ENCODE data around the gene PDZD7.

DNA sequence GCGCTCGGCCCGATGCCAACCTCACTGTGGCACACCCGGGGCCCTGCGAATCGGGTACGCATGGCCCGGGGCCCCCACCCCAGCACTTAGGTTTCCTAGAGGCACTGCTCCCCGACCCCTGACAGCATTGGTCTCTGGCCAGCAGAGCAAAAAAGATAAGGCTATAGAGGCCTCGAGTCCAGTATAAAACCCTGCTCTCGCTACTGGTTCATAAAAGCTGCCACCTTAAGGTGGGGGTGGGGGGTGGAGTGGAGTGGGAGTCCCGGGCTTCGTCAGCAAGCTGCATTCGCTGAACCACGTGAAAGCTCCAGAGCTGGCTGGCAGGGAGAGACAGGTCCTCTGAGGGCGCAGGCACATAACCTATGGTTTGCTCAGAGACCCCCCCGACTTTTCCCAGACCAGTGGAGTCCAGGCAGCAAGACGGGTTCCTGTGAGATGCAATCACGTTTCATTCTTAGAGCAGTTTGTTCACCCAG lies 32.2 kb upstream of the PDZD7 start:
- TF ChIP-seq SP2 (IDR thresholded peaks at IDR 0.05; ENCODE audit: low read length) (no peak), EGR1 (IDR thresholded peaks at IDR 0.05; ENCODE audit: borderline replicate concordance, low read depth, low read length) (no peak), EZH2 (IDR thresholded peaks at IDR 0.05; ENCODE audit: low read depth, low read length, severe bottlenecking) (peak; percentile 43), GABPA (IDR thresholded peaks at IDR 0.05; ENCODE audit: borderline replicate concordance, insufficient read depth, low read length) (no peak), RAD21 (IDR thresholded peaks at IDR 0.05 in 1 of 2, conservative IDR thresholded peaks at IDR 0.05 in 1 of 2; ENCODE audit: low read depth in 2 of 2, low read length in 2 of 2) (no peak), SRF (IDR thresholded peaks at IDR 0.05; ENCODE audit: low read depth, low read length) (no peak), NRF1 (IDR thresholded peaks at IDR 0.05; ENCODE audit: low read depth, low read length) (no peak), CTBP2 (IDR thresholded peaks at IDR 0.05; ENCODE audit: borderline replicate concordance, insufficient read depth, insufficient read length, low read length) (no peak)
- TF ChIP-seq, protein P1, sequence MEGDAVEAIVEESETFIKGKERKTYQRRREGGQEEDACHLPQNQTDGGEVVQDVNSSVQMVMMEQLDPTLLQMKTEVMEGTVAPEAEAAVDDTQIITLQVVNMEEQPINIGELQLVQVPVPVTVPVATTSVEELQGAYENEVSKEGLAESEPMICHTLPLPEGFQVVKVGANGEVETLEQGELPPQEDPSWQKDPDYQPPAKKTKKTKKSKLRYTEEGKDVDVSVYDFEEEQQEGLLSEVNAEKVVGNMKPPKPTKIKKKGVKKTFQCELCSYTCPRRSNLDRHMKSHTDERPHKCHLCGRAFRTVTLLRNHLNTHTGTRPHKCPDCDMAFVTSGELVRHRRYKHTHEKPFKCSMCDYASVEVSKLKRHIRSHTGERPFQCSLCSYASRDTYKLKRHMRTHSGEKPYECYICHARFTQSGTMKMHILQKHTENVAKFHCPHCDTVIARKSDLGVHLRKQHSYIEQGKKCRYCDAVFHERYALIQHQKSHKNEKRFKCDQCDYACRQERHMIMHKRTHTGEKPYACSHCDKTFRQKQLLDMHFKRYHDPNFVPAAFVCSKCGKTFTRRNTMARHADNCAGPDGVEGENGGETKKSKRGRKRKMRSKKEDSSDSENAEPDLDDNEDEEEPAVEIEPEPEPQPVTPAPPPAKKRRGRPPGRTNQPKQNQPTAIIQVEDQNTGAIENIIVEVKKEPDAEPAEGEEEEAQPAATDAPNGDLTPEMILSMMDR (IDR thresholded peaks at IDR 0.05; ENCODE audit: control extremely low read depth in 1 of 3, insufficient read depth in 1 of 3, low read depth in 1 of 3, low read length in 3 of 3) = no peak

Measured in H1 (cell line).